T-helper 22 cell (primary cell): ENCODE data around the gene C15orf62.

Source experiments
- DNase-seq: peaks from one replicate; pipeline ENCODE4 v3.0.0-alpha.2; 2020; ENCODE audit warnings: low read depth

Gene C15orf62

GRCh38 chr15:40819048-40819447 is 49.3 kb downstream of the C15orf62 start:
- DNase-seq: no peak

GRCh38 chr15:40821195-40821594 is 51.4 kb downstream of the C15orf62 start:
- DNase-seq: no peak
